Right atrium auricular region (tissue), 2 donors: ENCODE results near the gene ACOXL. TPM values are rescaled to one million over a fixed set of nuclear protein-coding genes. Genes with fewer than 3 reads are reported as not detected.

ENCODE experiments used
- DNase-seq: peaks from one replicate; pipeline ENCODE4 v3.0.0-alpha.2; 2019; ENCODE audit warnings: low spot score
- H3K27ac ChIP-seq, 2 donors: fragments of 200-600 bp; sonication (generic); 1 replicate in 1 of 2; 2 replicates in 1 of 2; pipeline ENCODE4 v1.5.1; 2016 to 2019
- H3K27me3 ChIP-seq, 2 donors: fragments of 200-600 bp; sonication (generic); one replicate each; pipeline versions ENCODE4 v1.5.1 to v1.6.0; 2017 to 2019
- H3K36me3 ChIP-seq: fragments of 200-600 bp; sonication (generic); one replicate; pipeline ENCODE4 v1.5.1; 2016
- H3K4me1 ChIP-seq, 2 donors: fragments of 200-600 bp; sonication (generic); one replicate each; pipeline versions ENCODE4 v1.5.1 to v1.6.0; 2017 to 2019
- H3K4me3 ChIP-seq, 2 donors: fragments of 200-600 bp; sonication (generic); 1 replicate in 1 of 2; 2 replicates in 1 of 2; pipeline ENCODE4 v1.5.1; 2017 to 2019; ENCODE audit warnings: mild to moderate bottlenecking in 1 of 2, moderate library complexity in 1 of 2
- H3K9me3 ChIP-seq, 2 donors: fragments of 200-600 bp; sonication (generic); one replicate each; pipeline ENCODE4 v1.5.1; 2019
- CTCF ChIP-seq, 2 donors: fragments of 200-600 bp; sonication (generic); IDR thresholded peaks; one replicate each; pipeline ENCODE4 v1.5.1; 2019; ENCODE audit warnings: antibody characterized with exemption in 2 of 2
- total RNA-seq, 2 donors: library from RNA; depleted of rRNA; stranded (reverse); fragments of >200 nt; gene quantifications; one replicate each; pipeline ENCODE4 v1.1.0, GENCODE V29; 2016

The ACOXL gene
- total RNA-seq, 2 donors from 2014 or later, result 0.33 to 0.55 TPM

GRCh38 chr2:110977403-110977802 is 245.0 kb downstream of the ACOXL start:
- no peak for DNase-seq

GRCh38 chr2:110978148-110978547 is 245.8 kb downstream of the ACOXL start:
- peaks cover 0 to 15% of the 10 kb centered on the region in 2 donors for H3K4me1 ChIP-seq
- DNase-seq, result no peak
- H3K9me3 ChIP-seq, result no peaks in the 10 kb centered on the region
- no peaks in the 10 kb centered on the region for H3K36me3 ChIP-seq
- no peak for TF ChIP-seq CTCF (IDR thresholded peaks at IDR 0.05)
- H3K27me3 ChIP-seq, result no peaks in the 10 kb centered on the region
- no peak overlapping the region for H3K4me3 ChIP-seq
- H3K27ac ChIP-seq, result no peak overlapping the region

More at GRCh38 chr2:110977403-110977802, 245.0 kb downstream of the ACOXL start:
- TF ChIP-seq CTCF (IDR thresholded peaks at IDR 0.05), result no peak
- H3K4me1 ChIP-seq, result peaks cover 0 to 15% of the 10 kb centered on the region in 2 donors
- no peak overlapping the region for H3K27ac ChIP-seq
- no peaks in the 10 kb centered on the region for H3K27me3 ChIP-seq
- no peak overlapping the region for H3K4me3 ChIP-seq
- H3K36me3 ChIP-seq, result no peaks in the 10 kb centered on the region
- H3K9me3 ChIP-seq, result no peaks in the 10 kb centered on the region

- no peak for TF ChIP-seq CTCF (IDR thresholded peaks at IDR 0.05)
- Histone ChIP-seq H3K9me3 (no peaks in the 10 kb centered on the region), H3K27ac (peak overlapping the region in 1 of 2 donors; percentile 60), H3K27me3 (no peaks in the 10 kb centered on the region), H3K4me3 (no peak overlapping the region), H3K36me3 (no peaks in the 10 kb centered on the region), H3K4me1 (peaks cover 0 to 15% of the 10 kb centered on the region in 2 donors)
- DNase-seq, result no peak
These were observed 246.5 kb downstream of the ACOXL start for GRCh38 chr2:110978756-110979470.

- H3K27ac ChIP-seq, result peak overlapping the region in 1 of 2 donors; percentile 60
- no peaks in the 10 kb centered on the region for H3K36me3 ChIP-seq
- peaks cover 0 to 15% of the 10 kb centered on the region in 2 donors for H3K4me1 ChIP-seq
- H3K27me3 ChIP-seq, result no peaks in the 10 kb centered on the region
- H3K9me3 ChIP-seq, result no peaks in the 10 kb centered on the region
- TF ChIP-seq CTCF (IDR thresholded peaks at IDR 0.05), result no peak
- no peak overlapping the region for H3K4me3 ChIP-seq
- DNase-seq, result no peak
These were observed 247.3 kb downstream of the ACOXL start for GRCh38 chr2:110979471-110980338.

- TF ChIP-seq CTCF (IDR thresholded peaks at IDR 0.05), result no peak
- H3K27me3 ChIP-seq, result no peaks in the 10 kb centered on the region
- no peaks in the 10 kb centered on the region for H3K36me3 ChIP-seq
- no peaks in the 10 kb centered on the region for H3K9me3 ChIP-seq
- no peak for DNase-seq
- no peak overlapping the region for H3K4me3 ChIP-seq
- peaks cover 0 to 15% of the 10 kb centered on the region in 2 donors for H3K4me1 ChIP-seq
- no peak overlapping the region for H3K27ac ChIP-seq
These were observed 248.1 kb downstream of the ACOXL start for GRCh38 chr2:110980339-110981062.
